Gastrocnemius medialis (tissue), 4 donors: ENCODE results near the gene TNFAIP3.
"Not testable (repeated sequence)": the region's sequence is repeated elsewhere in the genome, so short reads cannot be mapped to it uniquely, and the experiment has no call there.

Source experiments
- CTCF ChIP-seq, 5 experiments: fragments of 450-650 bp in 3 of 5; fragments of 200-600 bp in 2 of 5; sonication (generic) in 2 of 5; IDR thresholded peaks in 4 of 5; conservative IDR thresholded peaks in 1 of 5; 1 replicate in 4 of 5; 2 replicates in 1 of 5; pipeline ENCODE4 v1.5.1; 2016 to 2019; ENCODE audit warnings: antibody characterized with exemption in 5 of 5, mild to moderate bottlenecking in 3 of 5, moderate library complexity in 3 of 5
- POLR2A ChIP-seq, 2 donors: fragments of 450-650 bp; IDR thresholded peaks; one replicate each; pipeline ENCODE4 v1.6.1; 2017; ENCODE audit warnings: antibody characterized with exemption in 2 of 2, mild to moderate bottlenecking in 2 of 2, moderate library complexity in 2 of 2

DNA sequence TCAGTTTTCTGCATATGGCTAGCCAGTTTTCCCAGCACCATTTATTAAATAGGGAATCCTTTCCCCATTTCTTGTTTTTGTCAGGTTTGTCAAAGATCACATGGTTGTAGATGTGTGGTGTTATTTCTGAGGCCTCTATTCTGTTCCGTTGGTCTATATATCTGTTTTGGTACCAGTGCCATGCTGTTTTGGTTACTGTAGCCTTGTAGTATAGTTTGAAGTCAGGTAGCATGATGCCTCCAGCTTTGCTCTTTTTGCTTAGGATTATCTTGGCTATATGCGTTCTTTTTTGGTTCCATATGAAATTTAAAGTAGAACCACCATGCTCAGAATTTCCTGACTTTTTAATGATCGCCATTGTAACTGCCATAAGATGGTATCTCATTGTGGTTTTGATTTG, 19.2 kb downstream of the TNFAIP3 start:
- TF ChIP-seq CTCF (IDR thresholded peaks at IDR 0.05 in 4 of 5, conservative IDR thresholded peaks at IDR 0.05 in 1 of 5); POLR2A (IDR thresholded peaks at IDR 0.05): not testable (repeated sequence)
